ENCODE measurements around the gene FKBP2. TPM values are rescaled to one million over a fixed set of nuclear protein-coding genes. Genes with fewer than 3 reads are reported as not detected.
A peak's percentile ranks its signal among the peaks of the same experiment; 100 is the strongest.

Gene FKBP2
- total RNA-seq, 1 donor from 2014 or later = 42.1 TPM

- Mint-ChIP-seq H3K9me3 (ENCODE audit: low read depth) (no peaks in the 10 kb centered on the region), H3K27ac (ENCODE audit: unreplicated experiment) (peak overlapping the region; percentile 84), H3K36me3 (ENCODE audit: low read depth) (peaks cover 21% of the 10 kb centered on the region), H3K4me1 (ENCODE audit: low read depth) (peaks cover 20% of the 10 kb centered on the region), H3K4me3 (ENCODE audit: unreplicated experiment) (peak overlapping the region; percentile 31), H3K27me3 (ENCODE audit: low read depth) (no peaks in the 10 kb centered on the region)
- no peak for DNase-seq (ENCODE audit: low spot score)
- TF ChIP-seq CTCF (IDR thresholded peaks at IDR 0.05) = no peak
Measured at GRCh38 chr11:64207256-64208085, 33.4 kb upstream of the FKBP2 start.

GRCh38 chr11:64208086-64208795 is 32.7 kb upstream of the FKBP2 start:
- H3K27ac Mint-ChIP-seq (ENCODE audit: unreplicated experiment) = peak overlapping the region; percentile 84
- H3K9me3 Mint-ChIP-seq (ENCODE audit: low read depth) = no peaks in the 10 kb centered on the region

GRCh38 chr11:64208796-64209562 is 31.9 kb upstream of the FKBP2 start:
- no peak overlapping the region for H3K27ac Mint-ChIP-seq (ENCODE audit: unreplicated experiment)
- H3K4me3 Mint-ChIP-seq (ENCODE audit: unreplicated experiment) = no peak overlapping the region
- no peaks in the 10 kb centered on the region for H3K9me3 Mint-ChIP-seq (ENCODE audit: low read depth)

More at GRCh38 chr11:64208086-64208795, 32.7 kb upstream of the FKBP2 start:
- no peak for DNase-seq (ENCODE audit: low spot score)
- Mint-ChIP-seq H3K4me1 (ENCODE audit: low read depth) (peaks cover 20% of the 10 kb centered on the region), H3K27me3 (ENCODE audit: low read depth) (no peaks in the 10 kb centered on the region), H3K4me3 (ENCODE audit: unreplicated experiment) (no peak overlapping the region), H3K36me3 (ENCODE audit: low read depth) (peaks cover 15% of the 10 kb centered on the region)
- TF ChIP-seq CTCF (IDR thresholded peaks at IDR 0.05) = no peak

GRCh38 chr11:64209563-64209843 is 31.4 kb upstream of the FKBP2 start:
- peaks cover 6% of the 10 kb centered on the region for H3K36me3 Mint-ChIP-seq (ENCODE audit: low read depth)
- no peak overlapping the region for H3K27ac Mint-ChIP-seq (ENCODE audit: unreplicated experiment)
- H3K4me3 Mint-ChIP-seq (ENCODE audit: unreplicated experiment) = no peak overlapping the region
- no peaks in the 10 kb centered on the region for H3K9me3 Mint-ChIP-seq (ENCODE audit: low read depth)
- H3K4me1 Mint-ChIP-seq (ENCODE audit: low read depth) = peaks cover 13% of the 10 kb centered on the region
- TF ChIP-seq CTCF (IDR thresholded peaks at IDR 0.05) = no peak
- no peaks in the 10 kb centered on the region for H3K27me3 Mint-ChIP-seq (ENCODE audit: low read depth)
- no peak for DNase-seq (ENCODE audit: low spot score)

More at GRCh38 chr11:64208796-64209562, 31.9 kb upstream of the FKBP2 start:
- Mint-ChIP-seq H3K27me3 (ENCODE audit: low read depth) (no peaks in the 10 kb centered on the region), H3K36me3 (ENCODE audit: low read depth) (peaks cover 10% of the 10 kb centered on the region), H3K4me1 (ENCODE audit: low read depth) (peaks cover 19% of the 10 kb centered on the region)
- no peak for DNase-seq (ENCODE audit: low spot score)
- TF ChIP-seq CTCF (IDR thresholded peaks at IDR 0.05) = no peak
